Neural progenitor cell (in vitro differentiated cells): ENCODE results near the gene C15orf39. TPM values are rescaled to one million over a fixed set of nuclear protein-coding genes. Genes with fewer than 3 reads are reported as not detected.
"Not testable (repeated sequence)": the region's sequence is repeated elsewhere in the genome, so short reads cannot be mapped to it uniquely, and the experiment has no call there.

ENCODE experiments used
- DNase-seq: peaks from one replicate; pipeline ENCODE4 v3.0.0-alpha.2; 2016; ENCODE audit warnings: low spot score
- H2AFZ ChIP-seq: fragments of 200-600 bp; sonication (generic); replicated peaks from 2 replicates; pipeline ENCODE4 v1.6.1; 2016; ENCODE audit warnings: antibody characterized with exemption
- H3F3A ChIP-seq: fragments of 200-600 bp; sonication (generic); 2 replicates; pipeline ENCODE4 v1.6.1; 2016; ENCODE audit warnings: antibody characterized with exemption, low read depth
- H3K27ac ChIP-seq: fragments of 200-600 bp; sonication (generic); 2 replicates; pipeline ENCODE4 v1.5.1; 2016; ENCODE audit warnings: mild to moderate bottlenecking
- H3K27me3 ChIP-seq: fragments of 200-600 bp; sonication (generic); 2 replicates; pipeline ENCODE4 v1.6.1; 2016; ENCODE audit warnings: mild to moderate bottlenecking, moderate library complexity
- H3K36me3 ChIP-seq: fragments of 200-600 bp; sonication (generic); 2 replicates; pipeline ENCODE4 v1.5.1; 2016
- H3K4me1 ChIP-seq: fragments of 200-600 bp; sonication (generic); 2 replicates; pipeline ENCODE4 v1.6.1; 2016; ENCODE audit warnings: mixed run types
- H3K4me2 ChIP-seq: fragments of 200-600 bp; sonication (generic); 2 replicates; pipeline ENCODE4 v1.6.1; 2016
- H3K4me3 ChIP-seq: fragments of 200-600 bp; sonication (generic); 2 replicates; pipeline ENCODE4 v1.5.1; 2016
- H3K79me2 ChIP-seq: fragments of 200-600 bp; sonication (generic); 2 replicates; pipeline ENCODE4 v1.6.1; 2016; ENCODE audit warnings: low read depth
- H3K9ac ChIP-seq: fragments of 200-600 bp; sonication (generic); 2 replicates; pipeline ENCODE4 v1.6.1; 2016
- H3K9me3 ChIP-seq: fragments of 200-600 bp; sonication (generic); 2 replicates; pipeline ENCODE4 v1.5.1; 2016; ENCODE audit warnings: low read depth
- H4K20me1 ChIP-seq: fragments of 200-600 bp; sonication (generic); 2 replicates; pipeline ENCODE4 v1.6.1; 2016; ENCODE audit warnings: low read depth
- H3K27ac Mint-ChIP-seq: 3 replicates; pipeline ENCODE4 v1.8.0; 2021; ENCODE audit warnings: mixed read lengths
- H3K27me3 Mint-ChIP-seq: 2 replicates; pipeline ENCODE4 v1.8.0; 2022; ENCODE audit warnings: low read depth, mild to moderate bottlenecking, inconsistent platforms, moderate library complexity, mixed read lengths; ENCODE audit not compliant: insufficient read depth
- H3K36me3 Mint-ChIP-seq: 3 replicates; pipeline ENCODE4 v1.8.0; 2021; ENCODE audit warnings: mixed read lengths
- H3K4me1 Mint-ChIP-seq: 3 replicates; pipeline ENCODE4 v1.8.0; 2021; ENCODE audit warnings: mixed read lengths
- H3K4me3 Mint-ChIP-seq: 3 replicates; pipeline ENCODE4 v1.8.0; 2021; ENCODE audit warnings: mild to moderate bottlenecking, moderate library complexity, mixed read lengths
- H3K9me3 Mint-ChIP-seq: 3 replicates; pipeline ENCODE4 v1.8.0; 2020; ENCODE audit warnings: mixed read lengths
- CTCF ChIP-seq: fragments of 200-600 bp; sonication (generic); IDR thresholded peaks from 2 replicates; pipeline ENCODE4 v1.5.1; 2017; ENCODE audit warnings: antibody characterized with exemption, mild to moderate bottlenecking
- EZH2 ChIP-seq: fragments of 200-600 bp; sonication (generic); IDR thresholded peaks from 2 replicates; pipeline ENCODE4 v1.6.1; 2017; ENCODE audit warnings: antibody characterized with exemption, mild to moderate bottlenecking, moderate library complexity
- EZH2phosphoT487 ChIP-seq: fragments of 200-600 bp; sonication (generic); IDR thresholded peaks from 2 replicates; pipeline ENCODE4 v1.6.1; 2017; ENCODE audit warnings: antibody characterized with exemption
- total RNA-seq: library from RNA; depleted of rRNA; stranded (reverse); fragments of >200 nt; gene quantifications from 2 replicates; pipeline ENCODE4 v1.2.3, GENCODE V29; 2015; ENCODE audit warnings: low replicate concordance

Gene C15orf39
- total RNA-seq, 1 donor from 2014 or later, result 1.2 TPM

- Mint-ChIP-seq H3K4me1 (no peaks in the 10 kb centered on the region), H3K9me3 (no peaks in the 10 kb centered on the region), H3K27ac (no peak overlapping the region), H3K4me3 (no peak overlapping the region), H3K36me3 (no peaks in the 10 kb centered on the region), H3K27me3 (peaks cover 2% of the 10 kb centered on the region)
- TF ChIP-seq CTCF (no peak), EZH2 (no peak), EZH2phosphoT487 (no peak)
- H3K36me3 ChIP-seq, result no peaks in the 10 kb centered on the region
- H3K79me2 ChIP-seq, result no peaks in the 10 kb centered on the region
- H3K4me3 ChIP-seq, result no peak overlapping the region
- no peaks in the 10 kb centered on the region for H3K4me1 ChIP-seq
- H3K27me3 ChIP-seq, result no peaks in the 10 kb centered on the region
- no peaks in the 10 kb centered on the region for H3K9me3 ChIP-seq
- no peak overlapping the region for H2AFZ ChIP-seq
- H3K9ac ChIP-seq, result no peak overlapping the region
- no peaks in the 10 kb centered on the region for H3F3A ChIP-seq
- no peak overlapping the region for H3K4me2 ChIP-seq
- DNase-seq, result no peak
- H4K20me1 ChIP-seq, result no peaks in the 10 kb centered on the region
- H3K27ac ChIP-seq, result no peak overlapping the region
Measured at GRCh38 chr15:75238150-75238549, 36.5 kb downstream of the C15orf39 start.

GRCh38 chr15:75245741-75246140 is 44.1 kb downstream of the C15orf39 start:
- H3K9me3 ChIP-seq, H3K4me1 ChIP-seq, H3K9ac ChIP-seq, H3K9me3 Mint-ChIP-seq, H3K27me3 Mint-ChIP-seq, H3K27ac ChIP-seq, H4K20me1 ChIP-seq, H3K4me3 Mint-ChIP-seq, H3K4me2 ChIP-seq, H3K79me2 ChIP-seq, H3K4me3 ChIP-seq, H3K36me3 ChIP-seq, H3K27ac Mint-ChIP-seq, H3K36me3 Mint-ChIP-seq, H3F3A ChIP-seq, H3K4me1 Mint-ChIP-seq, DNase-seq, H2AFZ ChIP-seq: not testable (repeated sequence)
- H3K27me3 ChIP-seq, result peaks cover 11% of the 10 kb centered on the region

GRCh38 chr15:75248991-75249390 is 47.3 kb downstream of the C15orf39 start:
- H3K4me2 ChIP-seq, H3K9ac ChIP-seq, H3K27me3 Mint-ChIP-seq, H3K36me3 ChIP-seq, H3K27ac ChIP-seq, H3K9me3 Mint-ChIP-seq, H4K20me1 ChIP-seq, H3F3A ChIP-seq, H2AFZ ChIP-seq, H3K4me1 Mint-ChIP-seq, H3K79me2 ChIP-seq, H3K4me3 Mint-ChIP-seq, H3K27ac Mint-ChIP-seq, DNase-seq, H3K36me3 Mint-ChIP-seq, H3K4me1 ChIP-seq, H3K9me3 ChIP-seq, H3K4me3 ChIP-seq: not testable (repeated sequence)
- peaks cover 11% of the 10 kb centered on the region for H3K27me3 ChIP-seq

GRCh38 chr15:75249726-75250125 is 48.0 kb downstream of the C15orf39 start:
- no peaks in the 10 kb centered on the region for H3K9me3 Mint-ChIP-seq
- peaks cover 6% of the 10 kb centered on the region for H3K27me3 Mint-ChIP-seq
- Histone ChIP-seq H3K79me2 (no peaks in the 10 kb centered on the region), H2AFZ (no peak overlapping the region), H3K9me3 (no peaks in the 10 kb centered on the region), H3K27ac (no peak overlapping the region), H3K4me2 (no peak overlapping the region), H3K27me3 (peaks cover 11% of the 10 kb centered on the region), H3K9ac (no peak overlapping the region), H4K20me1 (no peaks in the 10 kb centered on the region), H3K4me1 (peaks cover 6% of the 10 kb centered on the region), H3F3A (no peaks in the 10 kb centered on the region), H3K36me3 (no peaks in the 10 kb centered on the region), H3K4me3 (no peak overlapping the region)
- H3K27ac Mint-ChIP-seq, result no peak overlapping the region
- no peaks in the 10 kb centered on the region for H3K36me3 Mint-ChIP-seq
- DNase-seq, result no peak
- no peak overlapping the region for H3K4me3 Mint-ChIP-seq
- TF ChIP-seq EZH2phosphoT487 (no peak), CTCF (no peak), EZH2 (no peak)
- no peaks in the 10 kb centered on the region for H3K4me1 Mint-ChIP-seq

- H2AFZ ChIP-seq, H3K36me3 Mint-ChIP-seq, H3K4me2 ChIP-seq, DNase-seq, H3K4me1 ChIP-seq, H3K4me1 Mint-ChIP-seq, H3K27ac Mint-ChIP-seq, H3K79me2 ChIP-seq, H3K4me3 ChIP-seq, H3K36me3 ChIP-seq, H3F3A ChIP-seq, H3K9ac ChIP-seq, H3K9me3 ChIP-seq, H3K27ac ChIP-seq, H3K9me3 Mint-ChIP-seq, H3K27me3 Mint-ChIP-seq, H3K4me3 Mint-ChIP-seq, H4K20me1 ChIP-seq: not testable (repeated sequence)
- peaks cover 11% of the 10 kb centered on the region for H3K27me3 ChIP-seq
Measured at GRCh38 chr15:75251343-75251742, 49.7 kb downstream of the C15orf39 start.

- not testable (repeated sequence) for H4K20me1 ChIP-seq, H3K4me2 ChIP-seq, H3K36me3 ChIP-seq, H3K9me3 ChIP-seq, H3F3A ChIP-seq, H2AFZ ChIP-seq, H3K27ac ChIP-seq, H3K27ac Mint-ChIP-seq, H3K9ac ChIP-seq, H3K4me3 Mint-ChIP-seq, H3K9me3 Mint-ChIP-seq, H3K4me1 ChIP-seq, H3K4me3 ChIP-seq, H3K36me3 Mint-ChIP-seq, H3K27me3 Mint-ChIP-seq, H3K79me2 ChIP-seq, DNase-seq, H3K4me1 Mint-ChIP-seq
- H3K27me3 ChIP-seq, result peaks cover 11% of the 10 kb centered on the region
Measured at GRCh38 chr15:75252285-75252684, 50.6 kb downstream of the C15orf39 start.

GRCh38 chr15:75258034-75258433 is 56.4 kb downstream of the C15orf39 start, which contains the start of gene GOLGA6C:
Gene GOLGA6C, plus strand, starts transcription at chr15:75258334. Its CDS starts 265 bp downstream, at chr15:75258599.
- not testable (repeated sequence) for H3K27me3 Mint-ChIP-seq, H3K9me3 ChIP-seq, H3K27ac Mint-ChIP-seq, H3K9me3 Mint-ChIP-seq, DNase-seq, H2AFZ ChIP-seq, H4K20me1 ChIP-seq, H3K36me3 ChIP-seq, H3K27ac ChIP-seq, H3K4me2 ChIP-seq, H3K4me1 ChIP-seq, H3K4me3 Mint-ChIP-seq, H3K79me2 ChIP-seq, H3K9ac ChIP-seq, H3K4me1 Mint-ChIP-seq, H3K36me3 Mint-ChIP-seq, H3K4me3 ChIP-seq, H3K27me3 ChIP-seq, H3F3A ChIP-seq
